ENCODE data around the gene ABCA4.

The ABCA4 gene

GRCh38 chr1:94143809-94144176, 22.8 kb upstream of the ABCA4 start:
- Histone ChIP-seq H3K27ac (no peak overlapping the region), H3K36me3 (replicated peaks) (no peaks in the 10 kb centered on the region), H3K27me3 (replicated peaks) (no peaks in the 10 kb centered on the region), H3K4me3 (ENCODE audit: low read depth, low read length) (no peak overlapping the region)
- DNase-seq, result no peak
- in situ Hi-C loops (cut with HindIII; ENCODE audit: low pct_ligation_motif_present, low sequenced_read_pairs), result no loop called here
- TF ChIP-seq CTCF (IDR thresholded peaks at IDR 0.05; ENCODE audit: low read depth, low read length, missing control alignments), result no peak

GRCh38 chr1:94143173-94143808, 22.3 kb upstream of the ABCA4 start:
- in situ Hi-C loops (cut with HindIII; ENCODE audit: low pct_ligation_motif_present, low sequenced_read_pairs), result no loop called here
- no peak overlapping the region for H3K4me3 ChIP-seq (ENCODE audit: low read depth, low read length)
- no peaks in the 10 kb centered on the region for H3K27me3 ChIP-seq (replicated peaks)
- no peak for TF ChIP-seq CTCF (IDR thresholded peaks at IDR 0.05; ENCODE audit: low read depth, low read length, missing control alignments)
- no peak overlapping the region for H3K27ac ChIP-seq
- H3K36me3 ChIP-seq (replicated peaks), result no peaks in the 10 kb centered on the region
- DNase-seq, result no peak

- H3K36me3 ChIP-seq (replicated peaks), result no peaks in the 10 kb centered on the region
- H3K27me3 ChIP-seq (replicated peaks), result no peaks in the 10 kb centered on the region
- H3K27ac ChIP-seq, result peak overlapping the region; percentile 23
- in situ Hi-C loops (cut with HindIII; ENCODE audit: low pct_ligation_motif_present, low sequenced_read_pairs), result no loop called here
- no peak for TF ChIP-seq CTCF (IDR thresholded peaks at IDR 0.05; ENCODE audit: low read depth, low read length, missing control alignments)
- no peak overlapping the region for H3K4me3 ChIP-seq (ENCODE audit: low read depth, low read length)
- no peak for DNase-seq
Observed at GRCh38 chr1:94142583-94142982, 21.6 kb upstream of the ABCA4 start.

GRCh38 chr1:94142022-94142421, 21.1 kb upstream of the ABCA4 start:
- no peak for DNase-seq
- H3K4me3 ChIP-seq (ENCODE audit: low read depth, low read length), result no peak overlapping the region
- H3K36me3 ChIP-seq (replicated peaks), result no peaks in the 10 kb centered on the region
- TF ChIP-seq CTCF (IDR thresholded peaks at IDR 0.05; ENCODE audit: low read depth, low read length, missing control alignments), result no peak
- in situ Hi-C loops (cut with HindIII; ENCODE audit: low pct_ligation_motif_present, low sequenced_read_pairs), result no loop called here
- no peaks in the 10 kb centered on the region for H3K27me3 ChIP-seq (replicated peaks)
- H3K27ac ChIP-seq, result peak overlapping the region; percentile 23

GRCh38 chr1:94132111-94132510, 11.2 kb upstream of the ABCA4 start:
- TF ChIP-seq CTCF (IDR thresholded peaks at IDR 0.05; ENCODE audit: low read depth, low read length, missing control alignments), result no peak
- Histone ChIP-seq H3K27me3 (replicated peaks) (no peaks in the 10 kb centered on the region), H3K4me3 (ENCODE audit: low read depth, low read length) (no peak overlapping the region), H3K27ac (no peak overlapping the region), H3K36me3 (replicated peaks) (no peaks in the 10 kb centered on the region)
- no peak for DNase-seq
- in situ Hi-C loops (cut with HindIII; ENCODE audit: low pct_ligation_motif_present, low sequenced_read_pairs), result no loop called here
